GM18867 (cell line): ENCODE data around the gene PID1.

Experiments
- ATAC-seq: cut with Tn5 transposase; IDR thresholded peaks from one replicate; pipeline ENCODE4 v1.9.1; 2021; ENCODE audit warnings: mild to moderate bottlenecking, moderate library complexity; ENCODE audit not compliant: unreplicated experiment

The PID1 gene

DNA sequence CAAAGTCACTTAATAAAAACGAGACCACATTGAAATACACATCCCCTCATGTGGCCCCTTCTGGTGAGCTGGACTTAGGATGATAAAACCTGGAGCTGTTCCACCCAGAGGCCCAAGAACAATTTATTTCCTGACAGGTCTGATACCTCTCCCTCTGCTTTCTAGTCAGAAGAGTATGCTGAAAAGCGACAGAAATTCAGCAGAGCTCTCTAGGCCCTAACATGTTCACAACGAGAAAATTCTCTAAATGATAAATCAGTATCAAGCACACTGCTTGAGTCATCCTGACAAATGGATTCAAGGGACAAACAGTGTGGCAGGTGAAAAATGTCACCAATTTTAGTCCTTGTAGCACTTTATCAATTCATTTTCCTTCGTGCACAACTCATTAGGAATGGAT is 233.5 kb downstream of the PID1 start:
- ATAC-seq: no peak

DNA sequence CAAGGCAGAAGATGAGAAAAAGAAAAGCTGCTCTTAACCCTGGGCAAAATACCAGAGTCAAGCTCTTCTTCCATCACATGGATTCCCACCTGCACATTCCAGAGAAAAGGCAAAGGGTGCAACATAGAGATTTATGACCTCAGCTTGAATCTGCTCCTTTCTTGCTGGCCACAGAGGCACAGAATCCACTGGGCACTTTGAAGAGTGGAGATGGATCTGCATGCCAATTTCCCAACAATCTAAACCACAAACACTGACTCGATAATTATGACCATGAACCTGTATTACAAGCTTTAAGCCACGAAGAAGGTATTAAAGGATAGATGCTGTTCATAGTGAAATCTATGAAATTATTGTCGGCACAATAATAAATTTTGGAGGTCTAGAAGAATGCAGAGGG is 237.3 kb downstream of the PID1 start:
- no peak for ATAC-seq

- ATAC-seq: no peak
Measured at GRCh38 chr2:229032608-229033234, 238.4 kb downstream of the PID1 start.

- ATAC-seq: no peak
Measured at GRCh38 chr2:229027353-229028105, 243.6 kb downstream of the PID1 start.

DNA sequence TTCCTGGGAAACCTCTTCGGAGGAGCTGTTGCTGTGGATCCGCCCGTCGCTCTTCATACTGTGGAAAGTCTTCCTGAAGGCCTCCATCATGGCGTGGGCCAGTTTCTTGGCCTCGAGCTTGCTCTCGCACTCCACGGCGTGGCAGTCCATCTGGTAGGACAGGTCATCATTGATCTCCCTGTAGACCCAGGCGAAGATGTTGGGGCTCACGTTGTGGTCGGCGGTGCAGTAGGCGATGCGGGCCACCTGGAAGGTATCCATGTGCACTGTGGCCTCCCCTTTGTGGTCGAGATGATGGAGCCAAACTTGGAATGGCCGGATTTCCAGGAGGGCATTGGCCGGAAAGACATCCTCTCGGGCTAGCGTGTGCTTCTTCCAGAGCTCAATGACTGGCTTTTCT is 245.4 kb downstream of the PID1 start:
- ATAC-seq: no peak

GRCh38 chr2:229022652-229023051 is 248.4 kb downstream of the PID1 start:
- no peak for ATAC-seq

- ATAC-seq: no peak
Measured at GRCh38 chr2:229022071-229022470, 249.0 kb downstream of the PID1 start.

DNA sequence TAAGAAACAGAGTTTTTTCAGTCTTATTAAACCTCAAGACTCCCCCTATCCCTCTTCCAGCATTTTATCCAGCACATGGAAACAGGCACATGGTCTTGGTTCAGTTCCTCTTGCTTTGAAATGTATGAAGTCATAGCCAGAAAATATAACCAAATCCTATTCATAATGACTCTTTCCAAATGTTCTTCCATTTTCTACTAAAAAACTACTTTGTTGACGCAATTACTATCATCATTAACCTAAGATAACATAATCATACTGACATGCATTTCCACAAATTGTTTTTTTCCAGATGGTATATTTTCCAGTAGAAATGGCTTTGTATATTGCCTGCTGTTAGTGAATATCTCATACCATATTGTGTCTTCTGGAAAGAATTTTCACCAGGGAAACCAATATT is 261.3 kb downstream of the PID1 start:
- no peak for ATAC-seq

DNA sequence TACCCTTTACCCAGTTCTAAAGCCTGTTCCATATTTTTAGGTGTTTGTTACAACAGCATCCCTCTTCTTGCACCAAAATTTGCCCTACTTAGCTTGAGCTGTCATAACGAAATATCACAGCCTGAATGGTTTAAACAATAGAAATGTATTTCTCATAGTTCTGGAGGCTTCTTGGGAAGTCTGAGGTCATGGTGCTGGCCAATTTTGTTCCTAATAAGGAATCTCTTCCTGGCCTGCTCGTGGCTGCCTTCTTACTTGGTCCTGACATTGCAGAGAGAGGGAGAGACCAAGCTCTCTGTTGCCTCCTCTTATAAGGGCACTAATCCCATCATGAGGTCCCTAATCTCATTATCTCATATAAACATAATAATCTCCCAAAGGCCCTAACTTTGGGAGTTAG is 267.8 kb downstream of the PID1 start:
- ATAC-seq: no peak

DNA sequence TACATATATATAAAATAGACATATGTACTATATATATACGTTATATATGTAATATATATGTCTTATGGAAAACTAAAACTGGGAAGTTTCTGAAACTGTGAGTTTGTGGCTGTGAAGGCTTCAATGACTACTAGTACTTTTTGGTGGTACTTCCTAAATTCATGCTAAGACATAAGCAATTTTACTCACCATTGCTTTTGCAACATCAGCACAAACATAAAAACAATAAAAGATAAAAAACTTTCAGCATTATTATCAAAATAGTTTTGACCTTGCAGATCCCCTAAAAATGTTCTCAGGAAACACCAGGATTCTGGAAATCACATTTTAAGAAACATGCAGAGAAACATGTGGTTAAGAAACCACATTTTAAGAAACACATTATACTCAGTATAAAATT is 269.9 kb downstream of the PID1 start:
- ATAC-seq: no peak

GRCh38 chr2:228999326-228999725 is 271.8 kb downstream of the PID1 start:
- no peak for ATAC-seq

GRCh38 chr2:228988786-228989185 is 282.3 kb downstream of the PID1 start:
- no peak for ATAC-seq

DNA sequence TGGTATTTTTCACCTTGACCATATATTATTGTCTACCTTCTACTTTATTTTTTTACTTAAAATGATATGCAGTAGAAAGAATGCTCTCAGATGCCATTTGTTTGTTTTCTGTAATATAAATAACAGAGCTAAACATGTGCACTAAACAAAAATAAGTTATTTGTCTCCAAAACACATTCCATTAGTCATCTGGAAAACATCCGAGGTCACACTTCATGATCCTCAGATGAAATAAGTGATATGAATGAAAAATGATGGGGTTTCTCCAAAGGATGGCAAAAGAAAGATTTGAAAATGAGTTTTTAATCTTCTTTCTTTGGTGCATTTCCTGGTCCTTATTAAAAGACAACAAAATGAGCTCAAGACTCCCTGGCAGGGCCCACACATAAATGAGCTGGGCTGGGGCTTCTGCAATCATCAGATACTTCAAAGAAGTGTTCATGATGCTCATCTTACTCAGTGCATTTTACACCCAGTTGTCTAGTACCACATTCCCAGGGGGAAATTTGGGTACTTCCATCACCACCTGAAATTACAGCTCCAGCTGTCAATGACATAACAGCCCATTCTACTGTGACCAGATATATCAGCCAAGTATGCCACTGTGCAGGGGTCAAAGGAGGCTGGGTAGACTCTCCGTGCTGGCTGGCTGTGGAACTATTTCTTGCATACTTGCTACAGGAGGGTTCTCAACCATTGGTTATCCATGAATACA is 283.5 kb downstream of the PID1 start:
- no peak for ATAC-seq

DNA sequence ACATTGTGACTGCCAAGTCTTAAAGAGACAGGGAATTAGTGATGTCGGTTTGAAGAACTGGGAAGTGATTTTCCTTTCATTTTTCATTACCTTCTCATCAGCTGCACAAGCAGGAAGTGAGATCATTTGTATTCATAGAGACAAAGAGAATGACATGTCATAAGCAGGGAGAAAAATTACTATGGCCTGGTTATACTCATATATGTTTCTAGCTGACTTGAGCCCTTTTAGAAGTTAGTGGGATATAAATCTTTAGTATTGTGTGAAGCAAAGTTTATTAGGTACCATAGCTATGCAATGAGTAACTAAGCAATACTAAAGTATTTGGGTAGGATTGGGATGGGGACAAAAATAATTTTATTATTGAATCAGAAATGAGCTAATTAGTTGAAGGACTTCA is 284.1 kb downstream of the PID1 start:
- no peak for ATAC-seq

DNA sequence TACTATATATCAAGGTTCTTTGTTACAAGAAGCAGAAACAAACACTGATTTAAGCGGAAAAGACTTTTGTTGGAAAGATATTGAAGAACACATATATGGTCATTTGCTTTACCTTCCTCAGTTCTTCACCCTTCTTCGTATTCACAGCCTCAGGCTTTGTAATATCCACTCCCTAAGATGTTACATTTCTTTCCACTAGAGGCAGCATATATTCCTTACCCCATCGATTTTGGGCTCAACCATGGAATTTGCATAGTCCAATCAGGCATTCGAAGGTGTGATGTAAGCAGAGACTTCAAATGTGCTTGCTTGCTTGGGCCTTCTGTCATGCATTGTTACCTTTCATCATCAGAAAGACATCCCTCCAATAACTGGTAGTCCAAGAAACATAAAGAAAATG is 287.4 kb downstream of the PID1 start:
- no peak for ATAC-seq

DNA sequence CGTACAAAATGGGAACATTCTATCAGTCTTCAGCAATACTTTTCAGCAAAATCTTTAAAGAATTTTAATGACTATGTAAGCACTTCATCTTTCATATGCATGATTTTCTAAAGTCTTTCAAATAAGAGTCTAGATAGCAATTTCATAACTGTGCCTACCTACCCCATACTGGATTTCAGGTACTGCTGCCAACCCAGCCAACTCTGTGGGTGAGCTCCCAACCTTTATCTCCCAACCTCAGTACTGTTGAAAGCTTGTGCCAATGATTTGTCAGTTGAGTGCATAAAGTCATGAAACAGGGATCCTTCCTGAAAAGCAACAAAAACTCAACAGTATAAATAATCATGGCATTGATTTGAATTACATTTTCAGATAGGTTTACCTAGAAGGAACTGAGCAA is 296.9 kb downstream of the PID1 start:
- ATAC-seq: no peak
